EL (cell line): ENCODE measurements around the gene KCNN3.
A peak's percentile ranks its signal among the peaks of the same experiment; 100 is the strongest.

Experiments
- DNase-seq: peaks from one replicate; pipeline ENCODE4 v3.0.0-alpha.2; 2016

KCNN3 gene

DNA sequence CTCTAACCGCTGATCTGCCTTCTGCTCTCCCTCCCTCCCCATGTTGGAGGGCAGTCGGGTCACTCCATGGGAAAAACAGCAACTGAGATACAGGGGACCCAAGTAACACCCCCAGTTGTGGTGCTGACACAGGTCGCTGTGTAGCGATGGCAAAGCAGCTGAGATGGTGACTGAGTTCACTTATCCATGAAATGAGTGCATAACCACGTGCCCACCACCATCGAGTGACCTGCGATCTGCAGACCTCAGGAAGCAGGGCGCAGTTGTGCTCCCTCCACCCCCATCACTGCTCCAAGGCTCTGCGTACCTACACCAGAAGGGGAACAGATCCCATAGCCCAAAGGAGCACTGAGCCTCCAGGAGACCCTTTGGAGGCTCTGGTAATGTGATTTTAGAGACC, 31.1 kb downstream of the KCNN3 start:
- DNase-seq: no peak

DNA sequence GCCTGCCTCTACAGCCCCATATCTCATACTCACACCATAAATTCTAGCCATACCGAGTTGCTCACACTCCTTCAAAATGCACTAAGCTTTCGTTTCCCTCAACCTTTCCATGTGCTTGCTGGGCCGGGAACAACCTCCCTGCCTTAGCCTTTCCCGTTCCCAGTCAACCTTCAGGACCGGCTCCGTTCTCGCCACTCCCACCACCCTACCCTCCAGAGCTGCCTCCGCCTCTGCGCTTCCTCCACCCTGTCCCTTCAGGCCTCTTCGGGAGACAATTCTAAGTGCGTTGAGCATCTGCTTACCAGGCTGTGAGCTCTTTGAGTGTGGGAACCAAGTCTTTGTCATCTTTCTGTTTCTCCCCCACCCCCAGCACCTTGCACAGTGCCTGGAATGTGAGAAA, 31.6 kb downstream of the KCNN3 start:
- DNase-seq: no peak

- no peak for DNase-seq
These were observed 32.4 kb downstream of the KCNN3 start for GRCh38 chr1:154837672-154838171.

DNA sequence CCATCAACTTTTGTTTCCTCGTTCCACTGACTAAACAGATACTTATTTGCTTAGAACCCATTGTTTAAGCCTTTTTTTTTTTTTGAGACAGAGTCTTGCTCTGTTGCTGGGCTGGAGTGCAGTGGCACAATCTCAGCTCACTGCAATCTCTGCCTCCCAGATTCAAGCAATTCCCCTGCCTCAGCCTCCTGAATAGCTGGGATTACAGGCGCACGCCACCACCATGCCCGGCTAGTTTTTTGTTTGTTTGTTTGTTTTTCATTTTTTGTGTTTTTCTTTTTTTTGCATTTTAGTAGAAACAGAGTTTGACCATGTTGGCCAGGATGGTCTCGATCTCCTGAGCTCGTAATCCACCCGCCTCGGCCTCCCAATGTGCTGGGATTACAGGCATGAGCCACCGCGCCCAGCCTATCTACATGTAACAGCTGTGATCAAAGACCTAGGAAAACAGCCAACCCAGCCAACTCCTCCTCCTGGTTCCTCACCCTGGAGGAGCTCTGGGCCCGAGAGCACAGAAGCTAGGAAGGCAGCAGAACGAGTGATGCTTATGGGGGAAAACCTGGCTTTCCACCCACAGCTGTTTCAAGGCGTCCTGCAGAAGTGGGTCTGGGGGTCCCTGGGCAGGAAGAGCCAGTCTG, 32.9 kb downstream of the KCNN3 start:
- DNase-seq: no peak

- no peak for DNase-seq
These were observed 34.4 kb downstream of the KCNN3 start for GRCh38 chr1:154835531-154836324.

DNA sequence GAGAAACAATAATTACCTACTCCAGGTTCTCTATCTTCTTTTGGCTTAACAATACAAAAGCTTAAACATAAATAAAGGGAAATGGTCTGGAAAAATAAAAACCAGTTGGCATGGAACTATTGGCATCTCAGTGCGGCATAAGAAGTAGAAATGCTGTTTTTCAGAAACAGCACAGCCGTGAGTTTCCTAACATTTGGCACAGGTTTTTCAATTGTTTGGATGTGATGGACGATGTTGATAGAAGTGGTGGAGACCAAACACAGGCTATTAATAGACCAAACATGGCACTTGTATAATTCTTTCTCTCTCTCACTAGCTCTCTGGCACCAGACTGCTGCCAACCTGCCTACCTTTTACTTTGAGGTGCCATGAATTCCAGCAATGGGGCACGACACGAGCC, 36.2 kb downstream of the KCNN3 start:
- no peak for DNase-seq

GRCh38 chr1:154833209-154833608, 36.9 kb downstream of the KCNN3 start:
- DNase-seq: no peak

DNA sequence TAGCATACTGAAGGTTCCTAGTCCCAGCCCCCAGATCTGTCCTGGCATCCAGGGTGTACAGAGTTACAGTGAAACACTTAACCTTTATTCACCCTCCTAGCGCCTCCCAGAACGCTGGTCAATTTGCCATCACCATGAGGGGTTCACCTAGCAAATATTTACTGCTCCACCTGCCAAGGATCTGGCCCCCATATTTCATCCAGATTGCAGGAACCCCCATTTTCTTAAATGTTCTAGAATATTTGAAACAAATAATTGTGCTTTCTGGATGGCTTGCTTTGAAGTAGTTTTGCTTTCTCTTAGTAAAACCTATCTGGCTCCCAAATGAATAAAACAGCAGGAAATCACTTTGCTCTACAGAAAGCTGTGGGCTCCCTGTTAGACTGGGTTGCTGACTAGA, 37.7 kb downstream of the KCNN3 start:
- no peak for DNase-seq

GRCh38 chr1:154831462-154831861, 38.6 kb downstream of the KCNN3 start:
- no peak for DNase-seq

DNA sequence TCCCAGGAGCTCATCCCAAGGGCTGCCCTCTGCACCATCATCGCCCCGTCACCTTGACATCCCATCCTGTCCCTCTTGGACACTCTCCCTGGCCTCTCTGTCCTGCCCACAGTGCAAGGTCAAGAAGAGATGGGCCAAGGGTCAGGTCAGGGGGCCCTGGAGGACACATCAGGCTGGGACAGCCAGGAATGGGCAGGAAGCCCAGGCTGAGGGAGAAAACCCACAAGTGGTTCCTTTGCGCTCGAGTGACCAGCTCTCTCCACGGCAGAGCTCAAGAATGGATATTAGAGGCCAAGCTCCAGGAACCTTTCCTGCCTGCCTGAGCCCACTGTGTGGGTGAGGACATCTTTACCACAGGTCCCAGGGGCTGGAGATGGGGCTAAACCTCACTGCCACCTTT, 41.0 kb downstream of the KCNN3 start:
- no peak for DNase-seq

DNA sequence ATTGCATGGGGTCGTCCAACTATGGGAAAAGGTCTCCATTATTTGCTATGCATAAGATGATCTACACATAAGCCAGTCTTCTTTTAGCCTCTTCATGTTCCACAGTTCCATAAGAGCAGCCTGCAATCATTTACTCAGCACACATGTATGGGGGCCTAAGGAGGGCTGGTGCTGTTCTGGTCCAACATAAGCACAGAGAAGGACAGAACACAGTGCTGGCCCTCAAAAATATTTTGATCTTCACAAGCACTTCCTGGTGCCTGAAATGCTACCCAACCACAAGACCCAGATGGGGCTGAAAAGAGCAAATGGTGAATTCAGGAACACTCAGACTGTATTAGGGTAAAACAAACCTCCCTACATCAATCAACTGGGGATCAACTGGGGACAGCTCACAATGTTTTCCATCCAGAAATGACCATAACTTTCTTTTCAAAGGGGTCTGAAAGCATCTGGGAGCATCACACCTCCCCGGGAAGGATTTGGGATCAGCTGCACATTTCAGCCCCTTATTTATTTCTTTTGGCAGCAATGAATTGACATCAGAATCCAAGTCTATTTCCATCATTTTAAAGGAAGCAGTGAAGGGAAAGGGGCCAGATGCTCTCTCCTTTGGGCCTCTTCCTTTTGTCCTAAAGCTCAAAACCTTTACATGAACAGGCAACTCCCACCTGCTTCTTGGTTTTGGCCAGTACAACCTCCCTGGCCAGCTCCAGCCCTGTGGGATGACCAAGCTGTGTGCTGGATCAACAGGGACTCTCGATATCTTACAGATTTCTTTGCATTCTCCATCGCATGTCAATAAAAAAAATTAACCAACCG, 45.7 kb downstream of the KCNN3 start:
- no peak for DNase-seq

DNA sequence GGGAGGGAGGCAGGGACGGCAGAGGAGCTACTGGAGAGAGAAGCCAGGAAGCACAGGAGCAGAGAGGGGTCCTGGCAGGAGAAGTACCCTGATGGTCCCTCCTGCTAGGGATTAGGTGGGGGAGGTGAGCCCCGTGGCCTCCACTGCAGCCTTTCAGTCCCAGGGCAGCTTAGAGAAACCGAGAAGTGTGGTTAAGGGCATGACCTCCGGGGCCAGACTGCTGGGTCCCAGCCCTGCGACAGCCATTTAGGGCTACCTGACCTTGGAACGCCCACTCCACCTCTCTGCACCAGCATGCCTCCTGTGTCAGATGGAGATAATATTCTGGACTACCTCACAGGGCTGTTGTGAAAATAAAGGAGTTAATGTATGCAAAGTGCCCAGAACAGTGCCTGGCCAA, 47.4 kb downstream of the KCNN3 start:
- DNase-seq: no peak

DNA sequence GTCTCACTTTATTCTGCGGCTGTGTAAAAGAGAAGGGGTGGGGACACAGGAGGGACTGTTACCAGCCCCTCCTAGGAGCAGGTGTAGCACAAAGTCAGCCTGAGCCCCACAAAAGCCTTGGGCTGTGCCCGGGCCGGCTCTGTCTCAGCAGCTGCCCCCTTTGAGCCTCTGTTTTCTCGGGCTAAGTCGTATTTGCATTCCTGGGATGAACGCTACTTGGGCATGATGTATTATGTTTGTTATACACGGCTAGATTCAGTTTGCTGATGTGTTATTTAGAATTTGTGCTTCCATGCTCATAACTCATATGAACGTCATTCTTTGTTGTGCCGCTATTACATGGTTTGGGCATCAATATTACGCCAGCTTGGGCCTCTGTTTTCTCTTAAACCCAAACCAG, 47.8 kb downstream of the KCNN3 start:
- no peak for DNase-seq

GRCh38 chr1:154821083-154821482, 49.0 kb downstream of the KCNN3 start:
- DNase-seq: no peak

GRCh38 chr1:154820646-154821045, 49.4 kb downstream of the KCNN3 start:
- DNase-seq: no peak

- DNase-seq: peak; percentile 10
These were observed 50.2 kb downstream of the KCNN3 start for GRCh38 chr1:154819628-154820590.

GRCh38 chr1:154818911-154819310, 51.2 kb downstream of the KCNN3 start:
- DNase-seq: no peak

DNA sequence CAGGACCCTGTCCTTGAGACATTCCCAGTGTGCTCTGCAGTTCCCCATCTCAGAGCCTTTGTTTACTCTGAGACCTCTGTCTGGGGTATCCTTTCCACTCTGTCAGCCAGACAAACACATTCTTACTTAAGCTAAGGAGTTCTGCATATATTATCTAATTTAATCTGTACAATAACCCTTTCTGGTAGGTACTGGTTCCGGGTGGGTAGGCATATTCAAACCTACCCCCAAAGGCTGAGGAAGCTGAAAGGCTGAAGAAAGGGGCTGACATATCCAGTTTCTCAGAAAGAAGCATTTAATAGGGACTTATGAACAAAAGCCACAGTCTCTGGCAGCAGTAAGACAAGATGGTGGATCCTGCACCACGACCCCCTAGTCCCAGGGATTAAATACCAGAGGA, 53.1 kb downstream of the KCNN3 start:
- no peak for DNase-seq

- DNase-seq: no peak
These were observed 53.7 kb downstream of the KCNN3 start for GRCh38 chr1:154816369-154816768.

- no peak for DNase-seq
These were observed 56.1 kb downstream of the KCNN3 start for GRCh38 chr1:154813846-154814505.

GRCh38 chr1:154813300-154813816, 56.7 kb downstream of the KCNN3 start:
- DNase-seq: peak; percentile 69

- no peak for DNase-seq
These were observed 57.2 kb downstream of the KCNN3 start for GRCh38 chr1:154812877-154813276.
